Ectodermal cell (in vitro differentiated cells): ENCODE results near the gene GNPAT.

ENCODE experiments used
- H3K27ac ChIP-seq: 2 replicates; pipeline ENCODE4 v1.7.0; 2013; ENCODE audit warnings: mild to moderate bottlenecking, low read depth, low read length; ENCODE audit not compliant: insufficient read depth, poor library complexity, severe bottlenecking
- H3K27me3 ChIP-seq: 2 replicates; pipeline ENCODE4 v1.7.0; 2013; ENCODE audit warnings: mild to moderate bottlenecking, low read length; ENCODE audit not compliant: insufficient read depth, control insufficient read depth, poor library complexity, severe bottlenecking
- H3K36me3 ChIP-seq: one replicate; pipeline ENCODE4 v1.7.0; 2013; ENCODE audit warnings: low read length; ENCODE audit not compliant: control insufficient read depth, insufficient read depth
- H3K4me1 ChIP-seq: one replicate; pipeline ENCODE4 v1.7.0; 2013; ENCODE audit warnings: low read length; ENCODE audit not compliant: control insufficient read depth, insufficient read depth
- H3K4me3 ChIP-seq: 2 replicates; pipeline ENCODE4 v1.7.0; 2013; ENCODE audit warnings: low read depth, low read length, control low read depth; ENCODE audit not compliant: insufficient read depth
- H3K9me3 ChIP-seq: 2 replicates; pipeline ENCODE4 v1.7.0; 2013; ENCODE audit warnings: mild to moderate bottlenecking, low read length, moderate library complexity; ENCODE audit not compliant: control insufficient read depth
- WGBS, 2 experiments: methylation state at CpG; one replicate each; pipeline ENCODE4 v1.1.7; 2013; ENCODE audit warnings: missing lambda C conversion rate in 2 of 2; 5-methylcytosine and 5-hydroxymethylcytosine counted together

The GNPAT gene

GRCh38 chr1:231226156-231226555 lies 14.9 kb upstream of the GNPAT start:
- Histone ChIP-seq H3K9me3 (no peaks in the 10 kb centered on the region), H3K4me1 (no peaks in the 10 kb centered on the region), H3K36me3 (peaks cover 9% of the 10 kb centered on the region), H3K27me3 (no peaks in the 10 kb centered on the region), H3K27ac (no peak overlapping the region), H3K4me3 (no peak overlapping the region)
- WGBS, 2 experiments = 80 to 81% methylated on average over 7 of the region's 7 CpGs

DNA sequence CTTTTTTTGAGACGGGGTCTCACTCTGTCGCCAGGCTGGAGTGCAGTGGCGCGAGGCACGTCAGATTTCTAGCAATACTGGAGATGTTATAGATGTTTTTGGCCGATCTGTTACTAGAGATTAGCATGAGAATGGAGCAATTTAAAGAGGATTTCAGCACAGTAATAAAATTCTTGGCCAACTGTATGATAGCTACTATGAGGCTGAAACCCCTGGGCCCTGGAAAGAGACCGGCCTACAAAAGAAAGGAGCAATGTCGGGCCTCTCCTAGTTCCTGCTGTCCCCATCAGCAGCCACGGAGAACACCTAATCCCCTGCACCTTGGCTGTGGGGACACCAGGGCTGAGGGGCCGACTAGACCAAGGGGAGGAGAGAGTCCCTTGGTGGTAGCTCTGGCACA lies 9.5 kb upstream of the GNPAT start:
- H3K27me3 ChIP-seq = no peaks in the 10 kb centered on the region
- no peak overlapping the region for H3K27ac ChIP-seq
- no peaks in the 10 kb centered on the region for H3K4me1 ChIP-seq
- peaks cover under 1% of the 10 kb centered on the region for H3K36me3 ChIP-seq
- no peak overlapping the region for H3K4me3 ChIP-seq
- 88 to 92% methylated on average over 10 of the region's 10 CpGs for WGBS, 2 experiments
- no peaks in the 10 kb centered on the region for H3K9me3 ChIP-seq

DNA sequence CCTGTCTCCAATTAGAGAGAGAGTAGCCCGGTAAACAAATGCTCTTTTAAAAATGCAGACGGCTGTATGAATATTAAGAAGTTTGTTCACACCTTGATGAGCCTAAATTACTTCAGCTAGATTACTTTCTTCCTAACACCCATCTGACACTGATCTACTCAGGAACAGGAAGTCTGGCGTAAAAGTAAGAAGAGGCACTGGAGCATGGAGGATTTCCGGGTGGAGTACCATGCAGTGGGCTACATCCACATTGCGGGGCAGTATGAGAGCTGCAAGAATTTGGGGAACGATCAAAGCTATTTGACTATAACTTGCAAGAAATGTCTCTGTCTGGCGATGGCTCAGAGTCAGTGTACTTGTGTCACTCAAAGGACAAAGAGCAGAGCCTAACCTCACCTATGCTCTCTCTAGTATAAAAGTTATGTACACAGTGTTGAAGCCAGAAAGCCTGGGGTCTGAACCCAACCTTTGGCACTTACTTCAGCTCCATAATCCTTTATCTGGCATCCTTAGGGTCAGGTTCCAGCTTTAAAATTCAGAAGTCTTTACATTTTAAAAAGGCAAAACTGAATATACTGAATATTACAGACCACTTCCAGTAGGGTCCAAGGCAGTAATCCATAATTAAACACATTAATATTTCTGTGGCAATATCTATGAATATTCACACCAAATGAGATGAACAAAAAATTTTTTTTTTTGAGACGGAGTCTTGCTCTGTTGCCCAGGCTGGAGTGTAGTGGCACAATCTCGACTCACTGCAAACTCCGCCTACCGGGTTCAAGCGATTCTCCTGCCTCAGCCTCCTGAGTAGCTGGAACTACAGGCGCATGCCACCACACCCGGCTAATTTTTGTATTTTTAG lies 7.9 kb upstream of the GNPAT start:
- H3K9me3 ChIP-seq = no peaks in the 10 kb centered on the region
- no peaks in the 10 kb centered on the region for H3K27me3 ChIP-seq
- 95 to 98% methylated on average over 14 of the region's 14 CpGs for WGBS, 2 experiments
- no peak overlapping the region for H3K27ac ChIP-seq
- no peaks in the 10 kb centered on the region for H3K36me3 ChIP-seq
- no peak overlapping the region for H3K4me3 ChIP-seq
- H3K4me1 ChIP-seq = no peaks in the 10 kb centered on the region

DNA sequence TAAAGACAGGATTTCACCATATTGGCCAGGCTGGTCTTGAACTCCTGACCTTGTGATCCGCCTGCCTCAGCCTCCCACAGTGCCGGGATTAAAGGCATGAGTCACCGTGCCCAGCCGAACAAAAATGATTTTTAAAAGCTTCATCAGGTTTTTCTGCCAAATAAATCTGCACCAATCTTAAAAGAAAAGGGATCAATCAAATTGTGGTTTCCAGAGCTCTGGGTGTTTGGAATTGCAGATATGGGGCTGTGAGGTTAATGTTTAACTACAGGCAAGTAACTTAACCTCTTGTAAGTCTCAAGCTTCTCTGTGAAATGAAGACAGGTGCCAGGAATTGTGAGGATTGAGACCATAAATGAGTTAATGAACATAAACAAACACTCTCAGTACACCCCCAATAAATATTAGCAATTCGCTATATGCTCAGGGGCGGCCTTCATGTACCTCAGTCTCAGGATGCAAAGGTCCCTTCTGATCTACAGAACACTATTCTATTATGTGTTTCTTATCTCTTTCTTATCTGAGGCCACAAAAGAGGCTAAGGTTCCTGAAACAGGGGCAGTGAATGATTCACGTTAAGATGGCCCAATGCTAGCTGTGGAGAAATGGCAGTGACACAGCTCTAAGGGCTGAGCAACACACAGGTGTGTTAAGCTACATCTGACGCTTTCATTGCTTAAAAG lies 7.1 kb upstream of the GNPAT start:
- Histone ChIP-seq H3K36me3 (peaks cover 4% of the 10 kb centered on the region), H3K27ac (no peak overlapping the region), H3K9me3 (no peaks in the 10 kb centered on the region), H3K4me1 (no peaks in the 10 kb centered on the region), H3K4me3 (no peak overlapping the region), H3K27me3 (no peaks in the 10 kb centered on the region)
- WGBS, 2 experiments = 94 to 95% methylated on average over 8 of the region's 8 CpGs

- Histone ChIP-seq H3K27ac (no peak overlapping the region), H3K4me1 (no peaks in the 10 kb centered on the region), H3K4me3 (no peak overlapping the region), H3K9me3 (no peaks in the 10 kb centered on the region), H3K36me3 (peaks cover 4% of the 10 kb centered on the region), H3K27me3 (no peaks in the 10 kb centered on the region)
- 93 to 97% methylated on average over 3 of the region's 3 CpGs for WGBS, 2 experiments
Observed at GRCh38 chr1:231234506-231234905, 6.5 kb upstream of the GNPAT start.

GRCh38 chr1:231235526-231236207 lies 5.3 kb upstream of the GNPAT start:
- Histone ChIP-seq H3K36me3 (peaks cover 4% of the 10 kb centered on the region), H3K4me3 (no peak overlapping the region), H3K4me1 (peaks cover 4% of the 10 kb centered on the region), H3K9me3 (no peaks in the 10 kb centered on the region), H3K27ac (no peak overlapping the region), H3K27me3 (no peaks in the 10 kb centered on the region)
- 89 to 95% methylated on average over 3 of the region's 3 CpGs for WGBS, 2 experiments

DNA sequence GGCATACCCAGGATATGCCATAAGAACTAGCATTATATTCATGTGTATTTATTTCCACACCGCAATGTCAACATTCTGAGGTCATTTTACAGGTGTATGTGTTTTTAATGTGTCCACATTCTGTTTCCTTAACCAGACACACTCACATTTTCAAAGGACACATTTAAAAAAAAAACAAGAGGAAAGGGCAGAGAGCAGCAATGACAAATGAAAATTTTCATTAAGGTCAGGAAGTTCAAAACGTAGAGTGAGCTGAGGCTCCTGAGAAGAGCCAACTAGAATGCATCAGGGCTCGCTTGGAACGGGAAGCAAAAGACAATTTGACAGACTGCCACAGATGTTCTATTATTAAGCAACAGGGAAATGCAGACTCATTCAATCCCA lies 4.8 kb upstream of the GNPAT start:
- peaks cover 4% of the 10 kb centered on the region for H3K36me3 ChIP-seq

GRCh38 chr1:231236938-231237337 lies 4.1 kb upstream of the GNPAT start:
- H3K9me3 ChIP-seq = no peaks in the 10 kb centered on the region
- peaks cover 4% of the 10 kb centered on the region for H3K36me3 ChIP-seq
- no peak overlapping the region for H3K4me3 ChIP-seq
- H3K27ac ChIP-seq = no peak overlapping the region
- H3K27me3 ChIP-seq = no peaks in the 10 kb centered on the region
- WGBS, 2 experiments = 90 to 93% methylated on average over 9 of the region's 9 CpGs
- peaks cover 4% of the 10 kb centered on the region for H3K4me1 ChIP-seq

More for the DNA sequence above, 4.8 kb upstream of the GNPAT start:
- no peak overlapping the region for H3K27ac ChIP-seq
- no peak overlapping the region for H3K4me3 ChIP-seq
- H3K9me3 ChIP-seq = no peaks in the 10 kb centered on the region
- WGBS, 2 experiments = 89 to 94% methylated on average over 3 of the region's 4 CpGs
- H3K4me1 ChIP-seq = peaks cover 4% of the 10 kb centered on the region
- H3K27me3 ChIP-seq = no peaks in the 10 kb centered on the region

GRCh38 chr1:231238298-231238697 lies 2.7 kb upstream of the GNPAT start:
- WGBS, 2 experiments = 97 to 100% methylated on average over 1 of the region's 1 CpG
- no peaks in the 10 kb centered on the region for H3K27me3 ChIP-seq
- no peak overlapping the region for H3K27ac ChIP-seq
- peaks cover 4% of the 10 kb centered on the region for H3K36me3 ChIP-seq
- H3K9me3 ChIP-seq = no peaks in the 10 kb centered on the region
- H3K4me3 ChIP-seq = no peak overlapping the region
- peaks cover 8% of the 10 kb centered on the region for H3K4me1 ChIP-seq

GRCh38 chr1:231240531-231240882 lies 505 bp upstream of the GNPAT start:
- Histone ChIP-seq H3K9me3 (no peaks in the 10 kb centered on the region), H3K27me3 (no peaks in the 10 kb centered on the region), H3K36me3 (peaks cover 4% of the 10 kb centered on the region), H3K27ac (no peak overlapping the region), H3K4me3 (peak overlapping the region; percentile 82), H3K4me1 (peaks cover 8% of the 10 kb centered on the region)
- 5 to 7% methylated on average over 13 of the region's 13 CpGs for WGBS, 2 experiments
